Lung (tissue), 16 donors: ENCODE measurements around the gene ANKRD55. TPM values are rescaled to one million over a fixed set of nuclear protein-coding genes. Genes with fewer than 3 reads are reported as not detected.

ENCODE experiments used
- ATAC-seq: fragments of 200-7000 bp; cut with Tn5 transposase; one replicate; pipeline ENCODE4 v1.9.1; 2020; ENCODE audit warnings: moderate number of reproducible peaks; ENCODE audit not compliant: insufficient read depth, low FRiP score
- DNase-seq, 3 donors: peaks; one replicate each; pipeline ENCODE4 v3.0.0-alpha.2; 2013 to 2017
- H3K27ac ChIP-seq, 2 donors: one replicate each; pipeline ENCODE4 v1.5.1; 2013; ENCODE audit warnings: mild to moderate bottlenecking in 2 of 2, moderate library complexity in 2 of 2, control low read depth in 1 of 2, inconsistent platforms in 1 of 2, low read depth in 1 of 2, low read length in 1 of 2
- H3K27me3 ChIP-seq, 3 donors: one replicate each; pipeline ENCODE4 v1.5.1; 2013; ENCODE audit warnings: low read length in 2 of 3; ENCODE audit not compliant: control insufficient read depth in 3 of 3, insufficient read depth in 3 of 3
- H3K36me3 ChIP-seq, 4 donors: one replicate each; pipeline ENCODE4 v1.5.1; 2013; ENCODE audit warnings: low read length in 4 of 4, mild to moderate bottlenecking in 1 of 4, moderate library complexity in 1 of 4; ENCODE audit not compliant: control insufficient read depth in 4 of 4, insufficient read depth in 4 of 4
- H3K4me1 ChIP-seq, 5 donors: one replicate each; pipeline ENCODE4 v1.5.1; 2013; ENCODE audit warnings: low read length in 5 of 5, mild to moderate bottlenecking in 2 of 5, moderate library complexity in 1 of 5; ENCODE audit not compliant: control insufficient read depth in 5 of 5, insufficient read depth in 5 of 5
- H3K4me3 ChIP-seq: one replicate; pipeline ENCODE4 v1.5.1; 2013; ENCODE audit warnings: mild to moderate bottlenecking, control low read depth, moderate library complexity
- H3K9ac ChIP-seq, 2 donors: one replicate each; pipeline ENCODE4 v1.5.1; 2013; ENCODE audit warnings: low read length in 2 of 2, control low read depth in 1 of 2; ENCODE audit not compliant: insufficient read depth in 1 of 2
- H3K9me3 ChIP-seq, 4 donors: one replicate each; pipeline ENCODE4 v1.5.1; 2013; ENCODE audit warnings: low read length in 3 of 4, mild to moderate bottlenecking in 1 of 4, moderate library complexity in 1 of 4; ENCODE audit not compliant: control insufficient read depth in 4 of 4, insufficient read depth in 3 of 4
- CTCF ChIP-seq: IDR thresholded peaks from 2 replicates; pipeline ENCODE4 v1.5.1; 2012; ENCODE audit warnings: mild to moderate bottlenecking; ENCODE audit errors: control extremely low read depth, extremely low read depth
- WGBS, 2 donors: extraction: QIAGEN DNeasy Blood & Tissue Kit; methylation state at CpG; one replicate each; pipeline ENCODE4 v1.1.7; 2013; 5-methylcytosine and 5-hydroxymethylcytosine counted together
- long read RNA-seq, 5 donors: transcript quantifications; one replicate each; lab custom pipeline, GENCODE V29; 2026
- polyA plus RNA-seq, 2 donors: library from polyadenylated mRNA; stranded (reverse); fragments of 200-250 nt; gene quantifications; one replicate each; pipeline ENCODE4 v1.2.1, GENCODE V29; 2013
- total RNA-seq, 2 donors: library from RNA; depleted of rRNA in 1 of 2; stranded (reverse); fragments of >200 nt in 1 of 2; gene quantifications; one replicate each; pipeline ENCODE4 v1.2.1, GENCODE V29; 2014 to 2021
- donor health status: control.
- donor health status: control.
- donor health status: Bipolar disorder and iron deficiency.
- donor health status: healthy.
- donor health status: DM: yes; HTN: yes; CAD: no.

Gene ANKRD55
- total RNA-seq: under 1 TPM; 0.18 to 0.37 TPM
- under 1 TPM; 0.06 to 0.50 TPM for polyA plus RNA-seq
- long read RNA-seq, donor 1: 0 reads
- long read RNA-seq, donor 2: 0 reads
- long read RNA-seq, donor 3: 0 reads
- long read RNA-seq, donor 4: 0 reads
- long read RNA-seq, donor 5: 0 reads

GRCh38 chr5:56233230-56233629 is at the start of gene ANKRD55:
ANKRD55 (minus strand) TSS chr5:56233330; CDS start chr5:56232913, 417 bp downstream.
- DNase-seq (peak; percentile 49 to 71 (median 62)), ATAC-seq (no peak)
- no peaks in the 10 kb centered on the region for H3K36me3 ChIP-seq
- H3K4me1 ChIP-seq: peaks cover 0 to 5% (median 0%) of the 10 kb centered on the region in 5 donors
- no peak for TF ChIP-seq CTCF
- H3K9me3 ChIP-seq: no peaks in the 10 kb centered on the region
- no peak within 1 kb of the TSS for H3K27ac ChIP-seq
- H3K27me3 ChIP-seq: no peaks in the 10 kb centered on the region
- WGBS, 2 donors: 71 to 85% methylated on average over 8 of the region's 8 CpGs
- no peak within 1 kb of the TSS for H3K9ac ChIP-seq
- no peak within 1 kb of the TSS for H3K4me3 ChIP-seq

- H3K9me3 ChIP-seq: no peaks in the 10 kb centered on the region
- H3K9ac ChIP-seq: no peak overlapping the region
- ATAC-seq (no peak), DNase-seq (no peak)
- H3K4me1 ChIP-seq: peaks cover 0 to 37% (median 9%) of the 10 kb centered on the region in 5 donors
- TF ChIP-seq CTCF: no peak
- no peak overlapping the region for H3K27ac ChIP-seq
- H3K27me3 ChIP-seq: no peaks in the 10 kb centered on the region
- H3K4me3 ChIP-seq: no peak overlapping the region
- no peaks in the 10 kb centered on the region for H3K36me3 ChIP-seq
- WGBS, 2 donors: 96 to 97% methylated on average over 1 of the region's 1 CpG
Measured at GRCh38 chr5:56282216-56282615, 49.1 kb upstream of the ANKRD55 start.

- TF ChIP-seq CTCF: no peak
- Histone ChIP-seq H3K4me1 (peaks cover 0 to 31% (median 5%) of the 10 kb centered on the region in 5 donors), H3K27ac (no peak overlapping the region), H3K4me3 (no peak overlapping the region), H3K9me3 (no peaks in the 10 kb centered on the region), H3K27me3 (no peaks in the 10 kb centered on the region), H3K36me3 (no peaks in the 10 kb centered on the region), H3K9ac (no peak overlapping the region)
- ATAC-seq: no peak
- WGBS, 2 donors: 79 to 87% methylated on average over 5 of the region's 5 CpGs
- DNase-seq: peak in 1 of 3 donors; percentile 65
Measured at GRCh38 chr5:56281489-56282165, 48.5 kb upstream of the ANKRD55 start.
